OCI-LY1 (cell line): ENCODE data around the gene SOD2.

Source experiments
- H2AFZ ChIP-seq: fragments of 200-600 bp; sonication (generic), shearing (Covaris generic); 2 replicates; pipeline ENCODE4 v1.6.0; 2014; ENCODE audit warnings: antibody characterized with exemption, mild to moderate bottlenecking, low read length
- H3F3A ChIP-seq: fragments of 200-600 bp; sonication (generic), shearing (Covaris generic); 2 replicates; pipeline ENCODE4 v1.6.0; 2014; ENCODE audit warnings: mild to moderate bottlenecking, antibody characterized with exemption, low read length, moderate library complexity; ENCODE audit not compliant: insufficient read depth
- H3K27ac ChIP-seq: fragments of 200-600 bp; sonication (generic); 2 replicates; pipeline ENCODE4 v1.5.1; 2014; ENCODE audit warnings: low read length, mixed run types, mild to moderate bottlenecking, low read depth; ENCODE audit not compliant: poor library complexity, severe bottlenecking
- H3K27me3 ChIP-seq: fragments of 200-600 bp; sonication (generic); 2 replicates; pipeline ENCODE4 v1.6.0; 2014; ENCODE audit warnings: antibody characterized with exemption, mild to moderate bottlenecking, low read length, moderate library complexity; ENCODE audit not compliant: insufficient read depth
- H3K36me3 ChIP-seq: fragments of 200-600 bp; sonication (generic); 2 replicates; pipeline ENCODE4 v1.6.1; 2014; ENCODE audit warnings: mild to moderate bottlenecking, antibody characterized with exemption, low read length, moderate library complexity, mixed read lengths; ENCODE audit not compliant: insufficient read depth
- H3K4me1 ChIP-seq: fragments of 200-600 bp; sonication (generic); 2 replicates; pipeline ENCODE4 v1.5.1; 2014; ENCODE audit warnings: mild to moderate bottlenecking, low read length, moderate library complexity; ENCODE audit not compliant: insufficient read depth, severe bottlenecking
- H3K4me2 ChIP-seq: fragments of 200-600 bp; sonication (generic), shearing (Covaris generic); 2 replicates; pipeline ENCODE4 v1.6.1; 2014; ENCODE audit warnings: low read length
- H3K4me3 ChIP-seq: fragments of 200-600 bp; sonication (generic); 2 replicates; pipeline ENCODE4 v1.5.1; 2014; ENCODE audit warnings: low read length, low read depth, mild to moderate bottlenecking, mixed read lengths; ENCODE audit not compliant: poor library complexity, severe bottlenecking
- H3K79me2 ChIP-seq: fragments of 200-600 bp; shearing (Covaris generic); 2 replicates; pipeline ENCODE4 v1.6.1; 2016; ENCODE audit warnings: mixed run types, low read length, mixed read lengths; ENCODE audit not compliant: insufficient read depth
- H3K9ac ChIP-seq: fragments of 200-600 bp; sonication (generic), shearing (Covaris generic); 2 replicates; pipeline ENCODE4 v1.6.1; 2014; ENCODE audit warnings: mild to moderate bottlenecking, low read length, mixed read lengths
- H3K9me2 ChIP-seq: fragments of 200-600 bp; sonication (generic), shearing (Covaris generic); 2 replicates; pipeline ENCODE4 v1.6.1; 2014; ENCODE audit warnings: low read depth, mild to moderate bottlenecking, low read length, mixed read lengths
- H3K9me3 ChIP-seq: fragments of 200-600 bp; shearing (Covaris generic); 2 replicates; pipeline ENCODE4 v1.6.1; 2014; ENCODE audit warnings: low read length, mixed read lengths
- H4K20me1 ChIP-seq: fragments of 200-600 bp; sonication (generic), shearing (Covaris generic); 2 replicates; pipeline ENCODE4 v1.6.0; 2016; ENCODE audit warnings: mild to moderate bottlenecking, low read length; ENCODE audit not compliant: insufficient read depth
- EZH2 ChIP-seq: fragments of 200-600 bp; sonication (generic), shearing (Covaris generic); IDR thresholded peaks from 2 replicates; pipeline ENCODE4 v1.8.0; 2017; ENCODE audit warnings: borderline replicate concordance, mixed run types, mild to moderate bottlenecking, antibody characterized with exemption, low read length, moderate library complexity, mixed read lengths
- TF ChIP-seq, protein P1 (sequence below): fragments of 200-600 bp; sonication (generic), shearing (Covaris generic); IDR thresholded peaks from 2 replicates; pipeline ENCODE4 v1.5.1; 2017; ENCODE audit warnings: mild to moderate bottlenecking, antibody characterized with exemption, low read length, moderate library complexity, mixed read lengths

SOD2 gene

DNA sequence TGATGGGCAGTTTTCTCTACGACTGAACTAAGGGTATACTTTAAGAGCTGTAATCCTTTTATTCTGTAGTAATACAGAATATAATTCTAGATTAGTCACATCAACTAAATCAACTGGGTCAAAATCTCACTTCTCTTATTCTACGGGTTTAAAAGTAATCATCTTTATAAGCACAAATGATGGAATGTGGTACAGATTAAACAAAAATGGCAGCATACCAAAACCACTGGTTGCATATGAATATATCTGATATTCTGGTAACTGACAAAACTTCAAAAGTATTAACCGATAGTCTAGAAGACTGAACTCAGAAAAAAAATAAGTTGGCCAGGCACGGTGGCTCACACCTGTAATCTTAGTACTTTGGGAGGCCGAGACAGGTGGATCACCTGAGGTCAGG is 7.0 kb downstream of the SOD2 start:
- Histone ChIP-seq H3K79me2 (no peaks in the 10 kb centered on the region; the same call in 1 of the 2 replicates), H3K9me2 (no peaks in the 10 kb centered on the region), H3K27me3 (no peaks in the 10 kb centered on the region), H4K20me1 (no peaks in the 10 kb centered on the region), H3K27ac (no peak overlapping the region), H3K9ac (no peak overlapping the region), H3F3A (no peaks in the 10 kb centered on the region), H3K4me3 (no peak overlapping the region), H3K4me2 (no peak overlapping the region), H3K4me1 (peaks cover 4% of the 10 kb centered on the region), H2AFZ (no peak overlapping the region), H3K9me3 (no peaks in the 10 kb centered on the region), H3K36me3 (peaks cover 50% of the 10 kb centered on the region)
- TF ChIP-seq, protein P1, sequence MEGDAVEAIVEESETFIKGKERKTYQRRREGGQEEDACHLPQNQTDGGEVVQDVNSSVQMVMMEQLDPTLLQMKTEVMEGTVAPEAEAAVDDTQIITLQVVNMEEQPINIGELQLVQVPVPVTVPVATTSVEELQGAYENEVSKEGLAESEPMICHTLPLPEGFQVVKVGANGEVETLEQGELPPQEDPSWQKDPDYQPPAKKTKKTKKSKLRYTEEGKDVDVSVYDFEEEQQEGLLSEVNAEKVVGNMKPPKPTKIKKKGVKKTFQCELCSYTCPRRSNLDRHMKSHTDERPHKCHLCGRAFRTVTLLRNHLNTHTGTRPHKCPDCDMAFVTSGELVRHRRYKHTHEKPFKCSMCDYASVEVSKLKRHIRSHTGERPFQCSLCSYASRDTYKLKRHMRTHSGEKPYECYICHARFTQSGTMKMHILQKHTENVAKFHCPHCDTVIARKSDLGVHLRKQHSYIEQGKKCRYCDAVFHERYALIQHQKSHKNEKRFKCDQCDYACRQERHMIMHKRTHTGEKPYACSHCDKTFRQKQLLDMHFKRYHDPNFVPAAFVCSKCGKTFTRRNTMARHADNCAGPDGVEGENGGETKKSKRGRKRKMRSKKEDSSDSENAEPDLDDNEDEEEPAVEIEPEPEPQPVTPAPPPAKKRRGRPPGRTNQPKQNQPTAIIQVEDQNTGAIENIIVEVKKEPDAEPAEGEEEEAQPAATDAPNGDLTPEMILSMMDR = no peak
- TF ChIP-seq EZH2 = no peak

DNA sequence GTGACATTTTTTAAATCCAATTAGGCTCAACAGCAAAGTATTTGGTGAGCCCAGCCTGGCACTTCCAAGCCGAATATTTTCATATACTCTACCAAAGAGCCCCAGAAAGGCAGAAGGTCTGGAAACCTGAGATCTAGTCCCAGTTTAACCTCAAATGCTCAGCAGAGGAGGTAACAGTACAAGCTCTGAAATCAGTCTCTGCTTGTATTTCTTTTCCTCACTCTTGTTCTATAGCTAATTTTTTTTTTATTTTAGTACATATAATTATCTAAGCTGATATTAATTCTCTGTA is 9.1 kb downstream of the SOD2 start:
- Histone ChIP-seq H3K4me2 (no peak overlapping the region), H3K36me3 (peaks cover 50% of the 10 kb centered on the region), H3K9me2 (no peaks in the 10 kb centered on the region), H3K27me3 (no peaks in the 10 kb centered on the region), H2AFZ (no peak overlapping the region), H3F3A (no peaks in the 10 kb centered on the region), H3K79me2 (no peaks in the 10 kb centered on the region), H3K9ac (no peak overlapping the region), H3K4me3 (no peak overlapping the region), H4K20me1 (no peaks in the 10 kb centered on the region), H3K27ac (no peak overlapping the region), H3K9me3 (no peaks in the 10 kb centered on the region), H3K4me1 (no peaks in the 10 kb centered on the region)
- TF ChIP-seq, protein P1 = no peak
- no peak for TF ChIP-seq EZH2

DNA sequence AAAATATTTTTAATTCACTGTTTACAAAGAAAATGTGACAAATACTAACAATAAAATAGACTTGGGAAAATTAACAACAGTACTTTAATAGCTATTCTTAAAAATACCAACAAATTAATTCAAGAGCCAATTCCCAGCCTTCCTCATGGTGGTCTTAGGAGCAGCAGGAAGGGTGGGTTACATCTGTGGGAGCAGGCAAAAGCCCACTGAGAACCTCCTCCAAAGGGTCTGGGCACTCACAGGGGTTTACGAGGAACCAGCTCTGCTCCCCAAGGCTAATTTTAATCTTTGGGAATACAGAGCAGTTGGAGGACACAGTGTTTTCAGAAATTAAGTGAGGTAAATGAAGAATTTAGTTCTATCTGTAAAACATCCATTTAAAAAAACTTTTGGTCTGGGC is 10.2 kb downstream of the SOD2 start:
- TF ChIP-seq, protein P1 = no peak
- no peak for TF ChIP-seq EZH2
- H3K27ac ChIP-seq = no peak overlapping the region
- no peak overlapping the region for H3K4me2 ChIP-seq
- no peak overlapping the region for H2AFZ ChIP-seq
- no peak overlapping the region for H3K4me3 ChIP-seq
- H3K9me3 ChIP-seq = no peaks in the 10 kb centered on the region
- H3K27me3 ChIP-seq = no peaks in the 10 kb centered on the region
- no peaks in the 10 kb centered on the region for H3K9me2 ChIP-seq
- no peaks in the 10 kb centered on the region for H3F3A ChIP-seq
- H3K36me3 ChIP-seq = peaks cover 52% of the 10 kb centered on the region
- H3K79me2 ChIP-seq = no peaks in the 10 kb centered on the region
- no peaks in the 10 kb centered on the region for H3K4me1 ChIP-seq
- H3K9ac ChIP-seq = no peak overlapping the region
- H4K20me1 ChIP-seq = no peaks in the 10 kb centered on the region
